Type B pancreatic cell (in vitro differentiated cells): Measurements from ENCODE around the gene ATP8B1. TPM values are rescaled to one million over a fixed set of nuclear protein-coding genes. Genes with fewer than 3 reads are reported as not detected.

Experiments used
- DNase-seq: peaks from one replicate; pipeline ENCODE4 v3.0.0; 2021; ENCODE audit warnings: mixed read lengths; ENCODE audit not compliant: unreplicated experiment; ENCODE audit errors: extremely low spot score
- H3K27ac Mint-ChIP-seq: 2 replicates; pipeline ENCODE4 v1.8.0; 2021; ENCODE audit warnings: mild to moderate bottlenecking, mixed read lengths
- H3K27me3 Mint-ChIP-seq: 2 replicates; pipeline ENCODE4 v1.8.0; 2021; ENCODE audit warnings: mixed read lengths
- H3K36me3 Mint-ChIP-seq: 2 replicates; pipeline ENCODE4 v1.8.0; 2021; ENCODE audit warnings: mixed read lengths
- H3K4me1 Mint-ChIP-seq: one replicate; pipeline ENCODE4 v1.8.0; 2021; ENCODE audit warnings: mixed read lengths; ENCODE audit not compliant: unreplicated experiment
- H3K4me3 Mint-ChIP-seq: 2 replicates; pipeline ENCODE4 v1.8.0; 2021; ENCODE audit warnings: mild to moderate bottlenecking, mixed read lengths
- H3K9me3 Mint-ChIP-seq: 2 replicates; pipeline ENCODE4 v1.8.0; 2021; ENCODE audit warnings: mixed read lengths
- total RNA-seq: library from RNA; stranded (reverse); gene quantifications from 2 replicates; pipeline ENCODE4 v1.2.1, GENCODE V29; 2021; ENCODE audit warnings: low replicate concordance
- TF ChIP-seq, protein P1 (sequence below): fragments of 200-600 bp; sonication (generic); conservative IDR thresholded peaks from 2 replicates; pipeline ENCODE4 v1.5.0; 2021; ENCODE audit warnings: antibody characterized with exemption, mild to moderate bottlenecking

ATP8B1 gene
- total RNA-seq, 1 donor from 2014 or later = 21.7 TPM

DNA sequence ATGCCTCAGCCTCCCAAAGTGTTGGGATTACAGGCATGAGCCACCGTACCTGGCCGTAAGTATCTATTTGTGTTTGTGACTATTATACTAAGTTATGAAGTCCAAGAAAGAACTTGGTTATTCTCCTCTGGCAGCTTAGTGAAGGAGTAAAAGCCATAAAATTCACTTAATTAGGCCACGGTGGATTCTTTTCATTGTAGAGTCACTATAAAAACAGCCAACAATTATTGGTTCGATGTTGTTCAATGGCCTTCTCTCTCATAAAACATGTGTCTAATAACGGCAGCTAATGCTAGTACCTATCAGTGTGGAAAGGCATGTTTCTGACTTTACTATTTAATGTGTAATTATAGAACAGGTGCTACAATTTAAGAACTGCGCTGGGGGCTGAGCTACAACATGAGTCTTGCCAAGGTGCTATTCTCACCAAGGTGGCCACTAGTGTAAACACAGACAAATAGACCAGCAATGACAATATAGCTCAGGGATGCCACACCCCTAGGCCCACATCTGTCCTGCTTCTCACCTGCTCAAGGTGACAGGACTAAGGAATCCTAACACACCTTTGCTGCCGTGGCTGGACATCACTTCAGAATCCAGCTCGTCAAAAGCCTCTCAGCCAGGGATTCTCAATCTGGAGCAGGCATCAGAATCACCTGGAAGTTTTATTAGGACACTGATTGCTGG, 17.2 kb downstream of the ATP8B1 start:
- H3K9me3 Mint-ChIP-seq = no peaks in the 10 kb centered on the region
- H3K4me1 Mint-ChIP-seq = peaks cover 28% of the 10 kb centered on the region
- H3K27me3 Mint-ChIP-seq = no peaks in the 10 kb centered on the region
- no peak for DNase-seq
- no peak overlapping the region for H3K27ac Mint-ChIP-seq
- H3K36me3 Mint-ChIP-seq = peaks cover 6% of the 10 kb centered on the region
- TF ChIP-seq, protein P1, sequence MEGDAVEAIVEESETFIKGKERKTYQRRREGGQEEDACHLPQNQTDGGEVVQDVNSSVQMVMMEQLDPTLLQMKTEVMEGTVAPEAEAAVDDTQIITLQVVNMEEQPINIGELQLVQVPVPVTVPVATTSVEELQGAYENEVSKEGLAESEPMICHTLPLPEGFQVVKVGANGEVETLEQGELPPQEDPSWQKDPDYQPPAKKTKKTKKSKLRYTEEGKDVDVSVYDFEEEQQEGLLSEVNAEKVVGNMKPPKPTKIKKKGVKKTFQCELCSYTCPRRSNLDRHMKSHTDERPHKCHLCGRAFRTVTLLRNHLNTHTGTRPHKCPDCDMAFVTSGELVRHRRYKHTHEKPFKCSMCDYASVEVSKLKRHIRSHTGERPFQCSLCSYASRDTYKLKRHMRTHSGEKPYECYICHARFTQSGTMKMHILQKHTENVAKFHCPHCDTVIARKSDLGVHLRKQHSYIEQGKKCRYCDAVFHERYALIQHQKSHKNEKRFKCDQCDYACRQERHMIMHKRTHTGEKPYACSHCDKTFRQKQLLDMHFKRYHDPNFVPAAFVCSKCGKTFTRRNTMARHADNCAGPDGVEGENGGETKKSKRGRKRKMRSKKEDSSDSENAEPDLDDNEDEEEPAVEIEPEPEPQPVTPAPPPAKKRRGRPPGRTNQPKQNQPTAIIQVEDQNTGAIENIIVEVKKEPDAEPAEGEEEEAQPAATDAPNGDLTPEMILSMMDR = no peak
- no peak overlapping the region for H3K4me3 Mint-ChIP-seq

DNA sequence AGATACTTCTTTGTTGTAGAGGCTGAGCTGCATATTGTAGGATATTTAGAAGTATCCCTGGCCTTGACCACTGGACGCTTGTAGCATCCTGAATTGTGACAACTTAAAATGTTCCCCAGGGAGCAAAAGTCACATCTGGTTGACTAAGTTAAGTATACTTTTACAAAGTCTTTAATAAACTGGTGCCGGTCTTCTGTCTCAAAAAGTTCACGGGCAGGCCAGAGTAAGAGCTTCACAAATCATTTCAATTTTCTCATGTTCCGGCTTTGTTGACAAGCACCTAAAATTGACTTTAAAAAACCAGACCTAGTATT, 18.4 kb downstream of the ATP8B1 start:
- H3K4me3 Mint-ChIP-seq = no peak overlapping the region
- H3K4me1 Mint-ChIP-seq = peaks cover 36% of the 10 kb centered on the region
- no peak for DNase-seq
- TF ChIP-seq, protein P1 = no peak
- H3K36me3 Mint-ChIP-seq = peaks cover 6% of the 10 kb centered on the region
- H3K27ac Mint-ChIP-seq = peak overlapping the region; percentile 55
- no peaks in the 10 kb centered on the region for H3K27me3 Mint-ChIP-seq
- no peaks in the 10 kb centered on the region for H3K9me3 Mint-ChIP-seq

DNA sequence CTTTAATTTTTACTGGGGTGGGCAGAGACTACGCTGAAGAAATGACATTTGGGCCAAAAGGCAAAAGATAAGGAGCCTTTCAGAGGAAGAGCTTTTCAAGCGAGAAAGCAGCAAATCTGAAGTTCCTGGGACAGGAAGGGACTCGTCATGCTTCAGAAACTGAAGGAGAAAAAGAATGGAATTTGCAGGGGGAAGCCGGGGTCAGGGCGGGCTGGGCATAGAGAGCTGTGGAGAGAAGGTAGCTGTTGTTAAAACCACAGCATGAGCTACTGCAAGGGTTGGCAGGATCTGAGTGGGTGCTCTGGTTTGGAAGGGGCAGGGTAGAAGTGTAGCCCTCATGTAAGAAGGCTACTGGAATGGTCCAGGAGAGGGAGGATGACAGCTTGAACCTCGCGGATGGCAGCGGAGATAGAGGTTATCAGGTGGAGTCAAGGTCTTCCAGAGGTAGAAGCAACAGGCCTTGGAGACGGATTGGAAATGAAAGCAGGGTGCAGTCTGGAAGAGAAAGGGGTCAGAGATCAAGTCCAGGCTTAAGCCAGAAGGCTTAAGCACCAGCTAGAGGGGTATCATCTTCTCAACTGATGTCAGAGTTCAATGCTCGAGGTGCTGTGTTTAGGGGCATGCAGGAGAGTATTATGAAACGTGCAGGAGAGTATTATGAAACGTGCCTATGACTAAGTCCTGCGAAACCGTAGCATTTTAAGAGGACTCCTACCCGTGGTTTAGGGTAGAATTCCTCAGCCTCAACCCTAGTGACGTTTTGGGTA, 18.9 kb downstream of the ATP8B1 start:
- Mint-ChIP-seq H3K9me3 (no peaks in the 10 kb centered on the region), H3K36me3 (peaks cover 6% of the 10 kb centered on the region), H3K4me3 (peak overlapping the region; percentile 1), H3K4me1 (peaks cover 35% of the 10 kb centered on the region), H3K27me3 (no peaks in the 10 kb centered on the region), H3K27ac (peak overlapping the region; percentile 55)
- no peak for DNase-seq
- TF ChIP-seq, protein P1 = no peak

DNA sequence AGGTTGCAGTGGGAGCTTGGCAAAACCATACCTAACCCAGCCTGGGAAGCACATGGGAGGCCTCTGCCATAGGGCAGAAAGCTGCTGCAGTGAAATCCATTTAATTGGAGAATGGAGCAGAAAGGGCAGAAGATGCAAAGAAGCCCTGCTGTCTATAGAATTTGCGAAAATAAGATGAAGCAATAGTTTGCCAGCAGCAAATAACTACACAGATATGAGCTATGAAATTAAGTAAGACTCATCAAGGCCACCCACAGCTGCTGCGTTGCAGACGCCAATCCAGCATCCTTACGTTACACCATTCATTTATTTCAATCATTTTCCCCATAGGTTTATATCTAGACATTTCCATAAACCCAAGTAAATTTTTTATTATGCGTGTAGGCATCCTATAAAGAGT, 21.1 kb downstream of the ATP8B1 start:
- DNase-seq = no peak
- Mint-ChIP-seq H3K4me1 (peaks cover 33% of the 10 kb centered on the region), H3K4me3 (no peak overlapping the region), H3K36me3 (peaks cover 6% of the 10 kb centered on the region), H3K27ac (no peak overlapping the region), H3K27me3 (no peaks in the 10 kb centered on the region), H3K9me3 (no peaks in the 10 kb centered on the region)
- TF ChIP-seq, protein P1 = no peak

DNA sequence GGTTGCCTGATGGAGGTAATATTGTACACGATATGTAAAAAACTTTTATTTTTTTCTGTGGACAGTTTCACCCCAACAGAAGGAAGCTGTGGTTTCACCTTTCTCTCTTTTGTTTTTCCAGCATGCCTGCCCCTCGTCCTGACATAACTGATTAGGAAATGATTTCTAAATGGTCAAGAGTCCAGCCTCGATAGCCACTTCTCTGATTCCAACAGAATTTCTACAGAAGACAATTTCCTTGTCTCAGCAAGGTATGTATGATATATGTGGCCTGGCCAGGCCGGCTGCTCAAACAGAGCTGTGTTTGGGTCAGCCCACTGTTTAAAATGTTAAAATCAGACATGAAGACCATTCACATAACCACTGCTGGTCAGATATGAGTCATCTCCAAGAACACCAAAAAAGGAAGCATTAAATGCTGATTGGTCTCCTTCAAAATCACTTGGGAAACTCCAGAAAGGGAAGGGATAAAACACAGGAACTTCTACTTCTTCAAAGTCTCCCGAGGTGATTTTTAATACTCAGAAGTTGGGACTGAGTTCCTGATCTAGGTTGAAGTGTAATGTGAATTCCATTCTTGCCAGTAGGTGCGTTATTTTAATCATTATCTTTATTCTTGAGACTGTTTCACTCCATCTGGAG, 22.3 kb downstream of the ATP8B1 start:
- H3K27ac Mint-ChIP-seq = peak overlapping the region; percentile 61
- H3K4me1 Mint-ChIP-seq = peaks cover 41% of the 10 kb centered on the region
- TF ChIP-seq, protein P1 = no peak
- no peak for DNase-seq
- H3K36me3 Mint-ChIP-seq = peaks cover 6% of the 10 kb centered on the region
- H3K9me3 Mint-ChIP-seq = no peaks in the 10 kb centered on the region
- no peak overlapping the region for H3K4me3 Mint-ChIP-seq
- H3K27me3 Mint-ChIP-seq = no peaks in the 10 kb centered on the region
